SKM-1 treated with dmso at 0.1 percent for 144 hours (cell line): ENCODE data around the gene LAMB4.
A peak's percentile ranks its signal among the peaks of the same experiment; 100 is the strongest.

Source experiments
- DNase-seq: peaks from one replicate; lab custom pipeline; 2025; ENCODE audit not compliant: unreplicated experiment; lab: John Stamatoyannopoulos, UW

LAMB4 gene

GRCh38 chr7:108016841-108017775, 113.1 kb downstream of the LAMB4 start:
- DNase-seq: peak; percentile 5

- DNase-seq: no peak
Observed at GRCh38 chr7:108015740-108016139, 114.4 kb downstream of the LAMB4 start.

GRCh38 chr7:108014747-108015682, 115.1 kb downstream of the LAMB4 start:
- DNase-seq: no peak

DNA sequence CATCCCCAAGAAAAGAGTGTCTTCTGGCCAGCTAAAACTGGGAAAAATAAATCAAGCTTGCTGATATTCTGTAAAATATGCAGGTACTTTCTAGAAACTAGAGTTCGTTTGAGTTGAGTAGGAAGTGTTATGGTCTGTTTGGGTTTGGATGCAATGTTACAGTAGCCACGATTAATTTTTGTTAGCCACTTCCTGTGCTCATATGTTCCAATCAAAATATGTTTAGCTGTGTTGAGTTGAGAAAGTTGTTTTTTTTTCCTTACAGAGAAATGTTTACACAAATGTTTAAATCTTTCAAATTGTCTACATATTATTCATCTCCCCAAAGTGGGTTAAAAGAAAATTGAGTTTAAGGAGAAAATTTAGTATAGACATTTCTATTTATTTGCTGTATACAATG, 115.9 kb downstream of the LAMB4 start:
- no peak for DNase-seq

DNA sequence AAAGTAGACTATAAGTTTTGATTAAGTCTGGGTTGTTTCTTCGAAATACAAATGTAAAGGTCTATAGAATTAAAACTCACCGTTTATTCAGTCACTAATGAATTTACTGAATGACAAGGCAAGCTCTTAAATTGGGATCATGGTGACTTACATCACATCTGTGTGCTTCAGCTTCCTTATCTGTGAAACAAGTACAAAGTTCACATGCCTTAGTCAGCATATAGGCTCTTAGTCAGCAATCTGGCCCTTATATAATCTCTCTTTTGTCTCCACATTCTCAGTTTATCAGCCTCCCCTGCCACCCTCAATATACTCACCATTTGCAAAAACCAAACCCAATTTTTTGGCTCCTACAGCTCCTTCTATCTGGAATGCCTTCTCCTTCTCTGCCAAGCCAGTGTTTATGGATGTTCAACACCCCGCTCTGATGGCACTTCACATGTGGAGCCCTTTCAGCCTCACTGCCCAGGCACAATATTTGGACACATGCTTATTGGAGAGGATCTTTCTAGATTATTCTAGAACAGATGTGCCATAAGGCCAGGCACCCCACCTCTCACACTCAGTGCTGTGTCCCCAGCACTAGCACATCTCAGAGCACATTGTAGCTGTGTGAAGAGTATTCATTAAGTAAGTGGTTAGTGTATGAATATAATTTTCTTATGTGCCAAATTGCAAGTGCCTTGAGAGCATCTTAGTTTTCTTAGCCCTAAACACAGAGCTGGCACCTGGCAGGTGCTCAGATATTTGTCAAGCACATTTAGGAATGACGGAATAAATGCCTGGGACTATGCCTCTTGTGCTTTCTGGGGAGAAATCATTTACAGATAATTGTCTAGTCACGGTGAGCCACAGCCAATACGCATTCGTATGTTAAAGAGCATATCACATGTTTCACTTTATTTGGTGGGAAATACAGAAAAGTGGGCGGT, 117.4 kb downstream of the LAMB4 start:
- no peak for DNase-seq

DNA sequence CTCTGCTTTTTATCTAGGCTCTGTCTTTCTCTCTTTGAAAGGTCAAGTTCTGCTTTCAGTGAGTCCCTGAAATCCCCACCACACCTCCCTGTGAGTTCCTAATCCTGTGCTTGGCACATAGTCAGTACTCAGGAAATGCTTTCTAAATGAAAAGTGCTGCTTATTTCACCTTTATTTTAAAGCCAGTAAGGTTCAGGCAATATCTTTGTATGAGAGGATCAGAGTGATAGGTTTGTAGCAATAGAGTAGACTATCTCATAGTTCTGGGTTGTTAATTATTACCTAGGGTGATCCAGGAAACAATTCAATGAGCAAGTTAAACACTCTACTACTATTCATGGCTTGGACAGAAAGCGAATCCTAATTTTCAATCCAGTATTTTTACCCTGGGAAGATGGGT, 119.8 kb downstream of the LAMB4 start:
- no peak for DNase-seq

DNA sequence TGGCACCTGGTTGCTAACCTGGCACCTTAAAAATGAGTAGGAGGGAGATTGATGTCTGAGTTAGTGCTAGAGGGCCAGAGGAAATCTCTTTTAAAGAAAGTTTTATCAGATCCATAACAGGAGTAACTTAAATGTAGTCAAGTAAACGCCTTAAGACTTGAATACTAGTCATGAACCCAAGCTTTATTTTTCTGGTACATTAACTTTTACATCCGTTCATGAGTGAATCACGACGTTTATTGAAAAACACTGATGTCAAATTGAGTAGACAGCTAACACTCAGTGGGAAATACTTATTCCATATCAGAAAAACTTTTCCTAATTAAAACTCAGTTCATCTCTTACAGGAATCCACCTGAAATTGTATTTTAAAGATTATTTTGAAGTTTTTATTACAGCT, 120.3 kb downstream of the LAMB4 start:
- no peak for DNase-seq

- DNase-seq: no peak
Observed at GRCh38 chr7:108008827-108009226, 121.3 kb downstream of the LAMB4 start.

DNA sequence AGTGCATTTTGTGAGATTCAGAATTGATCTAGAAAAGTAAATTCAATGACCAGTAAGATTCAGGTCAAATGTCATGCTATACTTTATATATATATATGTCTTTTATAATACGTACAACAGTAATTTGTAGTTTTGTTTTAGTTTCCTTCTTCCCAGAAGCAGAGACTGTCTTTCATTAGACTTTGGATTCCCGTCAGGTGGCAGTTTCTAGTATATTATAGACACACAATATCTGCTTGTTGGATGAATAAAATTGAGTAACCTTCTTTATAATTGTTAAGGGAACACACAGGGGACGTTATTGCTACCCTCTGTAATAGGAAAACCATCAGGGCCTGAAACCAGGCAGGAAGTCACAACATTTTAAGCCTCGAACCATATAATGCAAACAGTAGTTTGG, 121.9 kb downstream of the LAMB4 start:
- DNase-seq: no peak

DNA sequence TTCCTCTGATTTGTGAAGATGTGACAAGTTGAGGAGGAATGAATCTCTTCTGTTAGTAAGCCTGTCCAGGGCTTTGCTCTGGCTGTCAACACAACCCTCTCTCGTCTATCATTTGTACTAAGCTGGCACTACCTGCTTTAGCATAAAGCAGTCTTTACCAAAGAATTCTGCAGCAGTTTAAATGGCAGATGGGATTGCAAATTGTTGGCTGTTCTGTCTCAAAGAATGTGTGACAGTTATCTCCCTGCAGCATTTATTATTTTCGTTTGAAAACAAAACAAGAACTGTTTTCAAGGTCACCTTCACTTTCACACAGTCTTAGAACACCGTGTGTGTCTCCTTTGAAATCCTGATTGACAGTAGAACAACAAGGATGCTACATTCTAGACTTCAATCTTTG, 122.4 kb downstream of the LAMB4 start:
- DNase-seq: no peak

DNA sequence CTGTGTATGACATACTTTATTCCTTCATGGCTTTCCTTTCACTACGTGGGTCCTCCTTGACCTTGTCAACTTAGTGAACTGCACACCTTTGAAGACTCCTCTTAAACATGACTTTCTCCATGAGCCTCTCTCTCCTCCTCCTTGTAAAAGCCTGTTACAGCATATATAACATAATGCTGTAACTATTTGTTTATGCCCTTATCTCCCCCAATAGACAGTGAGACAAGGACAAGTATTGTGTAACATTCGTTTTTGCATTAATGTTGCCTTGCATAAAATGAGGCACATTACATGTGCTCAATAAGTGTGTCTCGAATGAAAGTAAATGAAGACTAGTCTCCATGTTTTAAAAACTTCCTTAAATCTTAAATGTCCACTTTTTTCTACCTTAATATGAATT, 122.9 kb downstream of the LAMB4 start:
- DNase-seq: no peak

DNA sequence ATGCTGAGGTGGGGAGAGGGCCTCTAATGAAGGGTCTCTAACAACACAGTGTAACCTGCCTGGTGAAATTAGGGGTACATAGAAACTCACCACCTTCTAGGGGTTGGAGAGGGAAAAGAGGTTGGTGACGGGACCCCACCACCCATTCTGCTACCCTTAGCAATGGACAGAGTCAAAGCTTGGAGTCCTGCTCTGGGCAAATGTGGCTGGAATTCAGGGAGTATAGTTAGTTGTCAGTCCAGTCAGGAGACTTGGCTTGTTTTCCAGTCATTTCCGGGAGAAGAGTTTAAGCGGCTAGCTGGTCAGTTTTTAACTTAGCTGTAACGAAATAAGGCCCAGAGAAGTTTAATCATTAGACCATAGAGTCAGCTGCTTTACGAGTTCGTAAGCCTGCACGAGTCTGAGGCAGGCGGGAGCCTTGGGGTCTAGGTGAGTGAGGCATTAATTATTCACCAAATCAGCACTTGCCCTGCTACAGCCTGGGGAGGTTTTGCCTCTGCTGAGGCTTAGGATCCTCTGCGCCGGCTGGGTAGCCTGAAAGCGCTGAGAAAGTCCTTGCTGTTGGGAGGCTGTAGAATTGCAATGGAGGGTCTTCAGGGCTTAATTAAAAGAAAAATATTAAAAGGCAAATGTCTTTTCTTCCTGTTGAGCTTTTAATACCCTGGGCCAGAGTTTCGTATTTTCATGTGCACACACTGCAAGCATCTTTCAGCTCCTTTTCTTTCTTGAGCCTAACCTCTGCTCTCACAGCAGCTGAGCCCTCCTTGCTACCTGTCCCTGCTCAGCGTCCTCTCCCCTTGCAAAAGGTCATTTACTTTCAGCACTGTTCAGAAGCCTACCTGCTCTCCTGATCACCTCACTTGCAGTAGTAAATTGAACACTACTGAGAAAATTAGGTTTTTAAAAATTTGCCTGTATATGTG, 125.7 kb downstream of the LAMB4 start:
- no peak for DNase-seq

DNA sequence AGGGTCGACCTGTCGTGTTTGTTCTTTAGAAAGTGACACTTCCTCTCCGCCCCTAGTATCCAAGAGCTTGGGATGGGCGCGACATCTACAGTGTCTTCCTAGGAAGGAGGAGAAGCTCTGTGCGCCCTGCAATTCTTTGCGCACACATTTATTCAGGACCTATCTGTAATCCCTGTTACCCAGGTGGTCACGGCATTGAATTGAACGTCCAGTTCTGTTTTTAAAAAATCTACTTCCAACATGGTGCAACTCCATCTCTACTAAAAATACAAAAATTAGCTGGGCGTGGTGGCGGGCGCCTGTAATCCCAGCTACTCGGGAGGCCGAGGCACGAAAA, 126.6 kb downstream of the LAMB4 start:
- no peak for DNase-seq

DNA sequence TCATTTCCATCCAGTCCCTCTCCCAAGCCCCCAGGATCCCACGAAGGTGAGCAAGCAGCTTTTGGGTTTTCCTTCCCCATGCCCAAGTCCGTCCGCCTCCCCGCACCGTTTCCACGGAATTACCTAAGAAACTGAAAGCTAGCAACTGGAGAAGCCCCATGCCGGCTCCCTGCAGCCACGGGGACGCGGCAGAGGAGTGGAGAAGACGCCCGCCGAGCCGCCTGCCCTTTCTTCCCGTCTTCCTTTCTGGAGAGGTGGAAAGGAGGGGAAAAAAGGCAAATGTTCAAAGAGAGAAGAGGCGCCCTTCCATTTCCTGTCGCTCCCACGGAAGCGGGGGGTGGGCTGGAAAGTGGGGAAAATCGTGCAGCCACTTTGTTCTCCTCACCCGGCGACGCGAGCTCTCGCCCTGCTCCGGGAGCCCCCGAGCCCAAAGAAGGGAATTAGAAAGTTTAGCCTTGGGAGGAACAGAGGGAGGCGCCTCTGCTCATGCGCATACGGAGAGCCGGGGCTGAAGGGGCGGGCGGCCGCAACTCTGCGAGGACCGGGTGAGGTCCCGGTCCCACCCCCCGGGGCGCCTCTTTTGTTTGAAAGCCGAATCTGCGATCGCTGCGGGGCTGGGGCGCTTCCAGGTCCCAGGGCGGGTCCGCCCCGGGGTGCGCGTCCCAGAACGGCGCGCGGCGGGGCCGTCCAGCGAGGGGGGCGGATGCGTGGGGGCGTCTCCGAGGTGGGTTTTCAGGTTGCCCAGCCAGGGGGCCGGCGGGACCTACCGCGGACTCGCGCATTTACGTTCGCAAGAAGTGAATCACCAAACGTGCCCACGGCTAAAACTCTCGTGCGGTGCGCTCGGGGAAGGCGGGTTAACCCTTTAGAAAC, 127.2 kb downstream of the LAMB4 start, which contains the start of gene LAMB1:
Gene LAMB1, minus strand, starts transcription at position 436 of the 873 bp plus-strand sequence. Its CDS starts 276 bp downstream, at position 160.
- no peak for DNase-seq

GRCh38 chr7:108001764-108002725, 128.1 kb downstream of the LAMB4 start:
- DNase-seq: no peak

DNA sequence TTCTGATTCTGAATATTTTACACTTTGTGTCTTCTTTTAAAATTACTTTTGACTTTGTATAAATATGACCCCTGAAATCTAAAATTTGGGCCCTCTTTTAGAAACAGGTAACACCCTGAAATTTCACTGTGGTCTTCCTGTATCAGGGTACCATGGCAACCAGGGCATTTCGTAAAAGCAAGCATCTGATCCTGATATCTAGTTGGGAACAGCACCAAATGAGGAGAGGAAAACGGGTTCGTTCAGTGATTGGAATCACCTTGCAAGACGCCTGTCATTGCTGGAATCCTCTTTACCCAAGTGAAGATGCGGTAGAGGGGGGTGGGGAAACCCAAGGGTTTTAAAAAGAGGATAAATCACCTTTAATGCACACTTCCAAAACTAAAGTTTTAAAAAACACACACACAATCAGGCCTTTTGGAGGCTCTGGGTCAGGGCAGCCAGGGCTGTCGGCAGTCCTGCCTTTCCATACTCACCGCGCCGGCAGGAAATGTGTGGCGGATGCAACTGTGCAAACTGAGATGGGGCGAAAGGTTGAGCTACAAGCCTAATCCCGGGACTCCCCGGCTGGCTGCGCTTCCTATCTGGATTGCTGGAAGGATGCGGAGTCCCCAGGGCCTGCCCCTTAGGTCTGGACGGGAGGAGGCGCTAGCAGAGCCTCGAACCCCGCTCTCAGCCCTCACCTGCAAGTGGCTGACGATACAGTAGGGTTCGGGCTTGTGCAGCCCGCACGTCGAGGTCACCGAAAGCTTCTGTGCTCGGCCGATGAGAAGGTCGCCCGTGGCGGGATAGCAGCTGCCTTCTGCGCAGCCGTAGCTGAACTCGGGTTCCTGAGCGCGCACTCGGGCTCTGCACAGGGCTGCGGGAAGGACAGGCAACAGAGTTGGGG, 129.0 kb downstream of the LAMB4 start:
- DNase-seq: no peak
